ENCODE measurements around the gene KLHDC8B.

GRCh38 chr3:49135499-49135898 lies 35.9 kb upstream of the KLHDC8B start:
- TF ChIP-seq CTCF (IDR thresholded peaks at IDR 0.05; ENCODE audit: low read length), result no peak
- no peak for TF ChIP-seq EZH2 (optimal IDR thresholded peaks at IDR 0.05; ENCODE audit: low read depth, low read length)

Measured in MM.1S (cell line).